Heart left ventricle (tissue), 13 donors: ENCODE measurements around the gene FGD4.

Experiments used
- POLR2A ChIP-seq, 2 donors: fragments of 450-650 bp; IDR thresholded peaks; one replicate each; pipeline ENCODE4 v1.6.1; 2017; ENCODE audit warnings: antibody characterized with exemption in 2 of 2, mild to moderate bottlenecking in 2 of 2, moderate library complexity in 2 of 2
- TF ChIP-seq, protein P1 (sequence below), 12 donors: fragments of 200-600 bp; sonication (generic) in 4 of 12; IDR thresholded peaks; one replicate each; pipeline versions ENCODE4 v1.5.0 to v1.8.0; 2018 to 2022; ENCODE audit warnings: antibody characterized with exemption in 12 of 12, mild to moderate bottlenecking in 5 of 12
- donor health status: ischemic (EF 13 %, LVEDD 7.1; RV severe dilation, severe dysfunction).
- donor health status: DM: no; HTN: yes; CAD: no.
- donor health status: DM: no; HTN: no; CAD: no.
- donor health status: ischemic (EF 25% LVEDD 6.9; RV normal size, moderate dysfunction).
- donor health status: ischemic (EF 25% LVEDD 5.7; RV mildly dilated, moderate dysfunction).
- donor health status: ischemic (EF 35%, LVEDD 5.7; RV mildly dilated, moderate dysfunction).
- donor health status: nonischemic (EF 11% LVEDD 7.7; RV severe dilation, severe dysfunction).
- donor health status: DM: yes; HTN: yes; CAD: no.
- donor health status: PGD.
- donor health status: ischemic (EF 29% LVEDD 5.4; RV normal size, mild dysfunction).
- donor health status: nonischemic (EF 23%, LVEDD 6.1; RV moderate dilation, normal function).

DNA sequence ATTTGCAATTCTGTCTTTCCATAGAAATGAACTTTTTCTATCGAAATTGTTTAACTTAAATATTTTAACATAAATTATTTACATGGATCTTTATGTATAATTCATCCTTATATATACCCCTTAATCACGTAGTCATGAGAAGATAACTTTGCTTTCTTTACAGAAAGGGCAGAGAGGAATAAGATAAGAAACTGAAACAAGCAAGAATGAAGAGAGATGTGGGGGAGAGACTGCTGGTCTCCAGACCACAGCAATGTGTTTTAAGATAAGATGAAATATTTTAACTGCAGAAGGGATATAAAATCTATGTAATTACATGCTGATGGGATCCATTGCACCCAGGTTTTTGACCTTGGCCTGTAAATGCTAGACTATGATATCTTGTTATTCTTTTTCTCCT is 245.1 kb downstream of the FGD4 start:
- no peak for TF ChIP-seq POLR2A (IDR thresholded peaks at IDR 0.05)
- TF ChIP-seq, protein P1, sequence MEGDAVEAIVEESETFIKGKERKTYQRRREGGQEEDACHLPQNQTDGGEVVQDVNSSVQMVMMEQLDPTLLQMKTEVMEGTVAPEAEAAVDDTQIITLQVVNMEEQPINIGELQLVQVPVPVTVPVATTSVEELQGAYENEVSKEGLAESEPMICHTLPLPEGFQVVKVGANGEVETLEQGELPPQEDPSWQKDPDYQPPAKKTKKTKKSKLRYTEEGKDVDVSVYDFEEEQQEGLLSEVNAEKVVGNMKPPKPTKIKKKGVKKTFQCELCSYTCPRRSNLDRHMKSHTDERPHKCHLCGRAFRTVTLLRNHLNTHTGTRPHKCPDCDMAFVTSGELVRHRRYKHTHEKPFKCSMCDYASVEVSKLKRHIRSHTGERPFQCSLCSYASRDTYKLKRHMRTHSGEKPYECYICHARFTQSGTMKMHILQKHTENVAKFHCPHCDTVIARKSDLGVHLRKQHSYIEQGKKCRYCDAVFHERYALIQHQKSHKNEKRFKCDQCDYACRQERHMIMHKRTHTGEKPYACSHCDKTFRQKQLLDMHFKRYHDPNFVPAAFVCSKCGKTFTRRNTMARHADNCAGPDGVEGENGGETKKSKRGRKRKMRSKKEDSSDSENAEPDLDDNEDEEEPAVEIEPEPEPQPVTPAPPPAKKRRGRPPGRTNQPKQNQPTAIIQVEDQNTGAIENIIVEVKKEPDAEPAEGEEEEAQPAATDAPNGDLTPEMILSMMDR (IDR thresholded peaks at IDR 0.05): no peak
